GM15510 (cell line): ENCODE data around the gene ALAD.

Source experiments
- POLR2A ChIP-seq: IDR thresholded peaks from 3 replicates; pipeline ENCODE4 v1.6.1; 2011; ENCODE audit warnings: borderline replicate concordance; ENCODE audit not compliant: insufficient read length; ENCODE audit errors: extremely low read depth

Gene ALAD

DNA sequence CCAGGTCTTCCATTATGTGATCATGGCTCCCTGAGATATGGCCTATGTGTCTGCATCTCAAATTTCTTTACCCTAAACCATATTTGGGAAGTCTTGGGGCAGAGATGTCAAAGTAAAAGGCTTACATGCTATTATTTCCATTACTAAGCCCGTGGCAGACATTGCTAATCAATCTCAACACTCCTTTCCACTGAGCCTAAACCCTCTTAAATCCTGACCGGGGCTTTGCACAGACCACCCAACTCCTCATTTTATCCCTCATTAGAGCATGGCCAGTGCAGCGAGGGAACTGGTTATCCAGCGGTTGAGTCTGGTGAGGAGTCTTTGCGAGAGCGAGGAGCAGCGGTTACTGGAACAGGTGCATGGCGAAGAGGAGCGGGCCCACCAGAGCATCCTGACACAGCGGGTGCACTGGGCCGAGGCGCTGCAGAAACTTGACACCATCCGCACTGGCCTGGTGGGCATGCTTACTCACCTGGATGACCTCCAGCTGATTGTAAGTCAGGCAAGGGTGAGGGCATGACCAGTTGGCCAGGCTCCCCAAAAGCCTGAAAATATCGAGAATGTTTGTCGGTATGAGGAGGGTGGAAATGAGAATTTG is 40.7 kb downstream of the ALAD start:
- no peak for TF ChIP-seq POLR2A

DNA sequence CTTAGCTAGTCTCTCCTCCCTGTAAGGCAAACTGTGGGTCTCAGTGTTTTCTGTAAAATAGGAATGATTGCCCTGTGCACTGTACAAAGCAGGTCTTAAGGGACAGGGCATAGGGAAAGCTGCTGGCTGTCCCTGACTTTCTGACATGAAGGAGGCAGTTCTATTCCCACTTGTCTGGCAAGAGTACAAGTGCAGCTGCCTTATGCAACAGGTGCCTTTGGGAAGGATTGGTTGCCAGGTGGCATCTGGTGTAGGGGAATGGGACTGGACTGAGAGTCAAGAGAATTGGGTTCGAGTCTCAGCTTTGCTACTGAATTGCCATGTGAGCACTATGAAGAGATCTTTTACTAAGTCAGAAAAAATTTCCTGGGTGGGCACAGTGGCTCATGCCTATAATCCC is 41.7 kb downstream of the ALAD start:
- TF ChIP-seq POLR2A, result no peak

GRCh38 chr9:113356686-113357292 is 44.3 kb downstream of the ALAD start:
- no peak for TF ChIP-seq POLR2A

GRCh38 chr9:113355040-113355596 is 46.0 kb downstream of the ALAD start:
- TF ChIP-seq POLR2A, result no peak

GRCh38 chr9:113352411-113352810 is 48.7 kb downstream of the ALAD start:
- no peak for TF ChIP-seq POLR2A

GRCh38 chr9:113352006-113352405 is 49.1 kb downstream of the ALAD start:
- TF ChIP-seq POLR2A, result no peak

DNA sequence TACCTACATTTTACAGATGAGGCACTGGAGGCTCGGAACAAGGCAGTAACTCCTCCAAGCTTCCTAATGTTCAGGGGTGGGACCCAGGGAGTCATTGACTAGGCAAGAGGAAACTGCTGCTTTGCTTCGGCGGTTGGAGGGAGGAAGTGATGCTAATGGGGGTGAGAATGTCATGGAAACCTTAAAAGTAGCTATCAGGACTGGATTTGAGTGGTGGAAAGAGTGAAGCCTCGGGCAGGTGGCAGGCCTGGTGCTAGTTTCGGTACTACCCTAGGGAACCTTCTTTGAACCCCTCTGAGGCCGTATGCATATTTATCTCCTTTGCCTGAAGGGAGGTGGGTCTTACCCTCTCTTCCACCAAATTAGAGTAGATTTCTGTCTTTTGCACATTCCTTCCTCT is 50.1 kb downstream of the ALAD start:
- no peak for TF ChIP-seq POLR2A

DNA sequence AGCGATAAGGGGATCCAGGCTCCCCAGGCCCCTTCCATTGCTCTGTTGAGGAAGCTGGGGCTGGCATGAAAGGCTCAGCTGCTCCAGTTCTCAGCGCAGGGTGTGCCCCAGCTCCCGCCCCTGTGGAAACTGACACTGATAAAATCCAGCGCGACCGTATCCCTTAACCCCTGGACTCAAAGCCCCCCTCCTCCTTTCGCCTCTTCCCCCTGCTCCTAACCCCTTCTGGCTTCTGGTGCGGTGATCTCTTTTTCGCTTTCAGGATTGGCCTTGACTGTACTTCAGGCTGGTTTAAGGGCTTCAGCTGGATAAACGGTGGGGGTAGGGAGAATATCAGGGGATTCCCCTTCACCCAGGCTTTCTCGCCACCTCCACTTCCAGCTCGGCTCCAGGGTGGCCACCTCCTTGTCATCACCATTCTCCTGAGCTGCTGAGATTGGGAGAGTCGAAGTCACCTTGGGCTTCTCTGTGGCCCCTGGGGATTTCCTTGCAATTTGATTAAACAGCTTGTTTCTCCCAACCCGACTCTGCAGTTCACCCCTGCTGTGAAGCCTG is 50.9 kb downstream of the ALAD start:
- no peak for TF ChIP-seq POLR2A

- peak; percentile 38 for TF ChIP-seq POLR2A
Measured at GRCh38 chr9:113349445-113350094, 51.5 kb downstream of the ALAD start, which contains the start of gene BSPRY. BSPRY (plus strand) TSS chr9:113349541; CDS start chr9:113349580, 39 bp downstream.

GRCh38 chr9:113349066-113349444 is 52.0 kb downstream of the ALAD start:
- TF ChIP-seq POLR2A, result no peak

- no peak for TF ChIP-seq POLR2A
Measured at GRCh38 chr9:113348437-113348836, 52.6 kb downstream of the ALAD start.

- no peak for TF ChIP-seq POLR2A
Measured at GRCh38 chr9:113345671-113346070, 55.4 kb downstream of the ALAD start.

GRCh38 chr9:113345190-113345589 is 55.9 kb downstream of the ALAD start:
- no peak for TF ChIP-seq POLR2A

- TF ChIP-seq POLR2A, result no peak
Measured at GRCh38 chr9:113343732-113344231, 57.3 kb downstream of the ALAD start.

GRCh38 chr9:113341712-113342410 is 59.2 kb downstream of the ALAD start:
- no peak for TF ChIP-seq POLR2A

DNA sequence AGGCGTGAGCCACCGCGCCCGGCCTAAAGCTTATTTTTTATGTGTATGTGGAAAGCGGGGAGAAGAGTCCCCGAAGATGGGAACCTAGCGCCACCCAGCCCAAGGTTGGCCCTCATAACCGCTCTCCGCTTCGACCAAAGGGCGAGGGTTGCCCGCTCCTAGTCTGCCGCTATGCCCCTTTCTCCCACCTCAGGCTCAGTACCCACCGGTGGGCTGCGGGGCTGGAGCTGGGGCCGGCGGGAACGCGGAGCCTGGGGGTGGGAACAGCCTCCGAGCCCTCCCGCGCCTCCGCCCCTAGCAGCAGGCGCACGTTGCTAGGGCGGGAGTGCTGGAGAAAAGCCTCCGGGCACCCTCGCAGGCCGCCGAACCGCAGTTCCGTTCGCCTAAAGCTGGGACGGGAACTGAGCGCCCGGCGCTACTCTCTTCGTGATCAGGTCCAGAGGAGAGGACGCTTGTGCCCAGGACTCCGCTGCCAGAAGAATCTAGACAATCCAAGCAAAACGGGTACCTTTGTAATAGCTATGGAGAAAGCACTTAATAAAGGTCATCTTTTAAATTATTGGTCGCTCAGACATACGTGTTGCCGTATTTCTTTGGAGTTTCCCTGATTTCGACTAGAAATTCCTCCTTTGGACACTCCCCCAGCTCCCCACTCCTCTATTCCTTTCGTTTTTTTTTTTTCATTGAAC is 60.9 kb downstream of the ALAD start, which contains the start of gene WDR31:
Gene WDR31 (minus strand): TSS at position 265 of the 689 bp plus-strand sequence. CDS start 8,253 bp downstream, outside the sequence.
- peak; percentile 56 for TF ChIP-seq POLR2A
